ENCODE data around the gene LTC4S.
"Not testable (repeated sequence)": the region's sequence is repeated elsewhere in the genome, so short reads cannot be mapped to it uniquely, and the experiment has no call there.

The LTC4S gene

DNA sequence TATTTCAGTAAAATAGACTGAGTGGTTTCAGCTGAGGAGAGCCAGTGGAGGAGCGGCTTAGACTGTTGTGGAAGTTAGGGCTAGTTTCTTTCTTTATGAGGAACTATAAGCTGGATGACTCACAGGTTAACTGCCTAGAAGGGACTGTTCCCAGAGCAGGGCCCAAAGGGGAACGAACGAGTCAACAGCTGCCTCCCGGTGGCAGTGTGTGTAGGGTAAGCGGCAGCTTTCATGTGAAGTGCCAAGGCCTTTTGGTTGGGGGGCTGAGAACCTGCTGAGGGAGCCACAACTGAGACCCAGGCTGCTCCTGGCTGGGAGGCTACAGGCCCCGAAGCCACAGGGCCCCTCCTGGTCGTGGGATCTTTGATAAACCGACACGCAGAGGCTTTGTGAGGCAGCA is 33.9 kb downstream of the LTC4S start:
- DNase-seq, result no peak

- no peak for DNase-seq
Observed at GRCh38 chr5:179828756-179829421, 35.1 kb downstream of the LTC4S start.

DNA sequence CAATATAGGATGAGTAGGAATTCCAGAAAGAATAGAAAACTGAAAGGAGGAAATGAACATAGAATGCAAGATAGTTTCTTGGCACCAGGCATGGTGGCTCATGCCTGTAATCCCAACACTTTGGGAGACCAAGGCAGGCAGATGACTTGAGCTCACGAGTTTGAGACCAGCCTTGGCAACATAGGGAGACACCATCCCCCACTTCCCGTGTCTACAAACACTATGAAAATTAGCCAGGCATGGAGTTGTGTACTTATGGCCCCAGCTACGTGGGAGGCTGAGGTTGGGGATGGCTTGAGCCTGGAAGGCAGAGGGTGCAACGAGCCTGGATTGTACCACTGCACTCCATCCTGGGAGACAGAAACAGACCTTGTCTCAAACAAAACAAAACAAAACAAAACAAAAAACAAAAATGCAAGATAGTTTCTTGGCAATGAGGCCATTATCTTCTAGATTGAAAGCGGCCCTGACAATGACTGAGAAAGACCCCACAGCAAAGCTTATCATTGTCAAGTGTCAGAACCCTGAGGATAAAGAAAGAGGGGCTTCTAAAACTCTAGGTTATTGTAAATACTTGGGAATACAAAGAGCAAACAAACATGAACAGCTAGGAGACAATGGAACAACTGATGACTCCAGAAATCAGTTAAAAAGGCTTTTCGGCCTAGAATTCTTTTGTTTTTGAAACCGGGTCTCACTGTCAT is 36.1 kb downstream of the LTC4S start:
- no peak for DNase-seq

- no peak for DNase-seq
Observed at GRCh38 chr5:179830818-179831468, 37.2 kb downstream of the LTC4S start.

GRCh38 chr5:179832039-179832745 is 38.4 kb downstream of the LTC4S start:
- DNase-seq, result no peak

DNA sequence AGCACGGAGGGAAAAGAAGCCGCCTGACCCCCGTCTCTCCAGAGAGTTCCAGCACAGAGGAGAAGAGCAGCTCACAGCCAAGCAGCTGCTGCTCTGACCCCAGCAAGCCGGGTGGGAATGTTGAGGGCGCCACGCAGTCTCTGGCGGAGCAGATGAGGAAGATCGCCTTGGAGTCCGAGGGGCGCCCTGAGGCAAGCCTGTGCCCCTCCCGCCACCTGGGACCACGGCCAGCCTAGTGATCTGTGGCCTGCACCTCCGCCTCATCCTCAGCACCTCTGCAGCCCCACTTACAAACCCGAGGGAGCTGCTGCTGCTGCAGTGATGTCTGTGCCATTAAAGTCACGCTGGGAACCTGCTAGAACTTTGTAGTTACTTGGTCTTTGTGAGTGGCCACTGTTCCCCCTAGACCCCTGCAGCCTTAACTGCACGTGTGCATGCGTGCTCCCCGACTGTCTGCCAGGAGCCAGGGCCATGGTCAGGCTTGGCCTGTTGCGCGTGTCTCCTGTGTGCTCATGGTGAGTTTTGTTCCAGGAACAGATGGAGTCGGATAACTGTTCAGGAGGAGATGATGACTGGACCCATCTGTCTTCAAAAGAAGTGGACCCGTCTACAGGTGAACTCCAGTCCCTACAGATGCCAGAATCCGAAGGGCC is 39.4 kb downstream of the LTC4S start:
- DNase-seq, result no peak

GRCh38 chr5:179833709-179834070 is 39.9 kb downstream of the LTC4S start:
- DNase-seq, result no peak

DNA sequence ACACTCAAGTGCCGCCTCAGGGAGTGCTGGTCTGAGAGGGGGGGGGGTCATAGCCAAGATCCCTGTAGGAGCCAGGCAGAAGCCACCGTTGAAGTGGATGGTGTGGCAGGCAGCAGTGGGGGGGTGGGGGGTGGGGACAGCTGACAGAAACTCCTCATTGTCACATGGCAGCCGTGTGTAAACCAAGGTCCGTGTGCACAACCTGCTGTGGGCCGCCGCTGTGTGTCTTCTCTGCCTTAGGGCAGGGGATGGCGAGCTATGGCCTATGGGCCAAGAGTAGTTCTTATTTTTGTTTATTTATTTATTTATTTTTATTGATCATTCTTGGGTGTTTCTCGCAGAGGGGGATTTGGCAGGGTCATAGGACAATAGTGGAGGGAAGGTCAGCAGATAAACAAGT is 40.3 kb downstream of the LTC4S start:
- no peak for DNase-seq

- DNase-seq, result not testable (repeated sequence)
Observed at GRCh38 chr5:179834871-179835270, 41.1 kb downstream of the LTC4S start.

GRCh38 chr5:179836225-179837019 is 42.6 kb downstream of the LTC4S start:
- no peak for DNase-seq

DNA sequence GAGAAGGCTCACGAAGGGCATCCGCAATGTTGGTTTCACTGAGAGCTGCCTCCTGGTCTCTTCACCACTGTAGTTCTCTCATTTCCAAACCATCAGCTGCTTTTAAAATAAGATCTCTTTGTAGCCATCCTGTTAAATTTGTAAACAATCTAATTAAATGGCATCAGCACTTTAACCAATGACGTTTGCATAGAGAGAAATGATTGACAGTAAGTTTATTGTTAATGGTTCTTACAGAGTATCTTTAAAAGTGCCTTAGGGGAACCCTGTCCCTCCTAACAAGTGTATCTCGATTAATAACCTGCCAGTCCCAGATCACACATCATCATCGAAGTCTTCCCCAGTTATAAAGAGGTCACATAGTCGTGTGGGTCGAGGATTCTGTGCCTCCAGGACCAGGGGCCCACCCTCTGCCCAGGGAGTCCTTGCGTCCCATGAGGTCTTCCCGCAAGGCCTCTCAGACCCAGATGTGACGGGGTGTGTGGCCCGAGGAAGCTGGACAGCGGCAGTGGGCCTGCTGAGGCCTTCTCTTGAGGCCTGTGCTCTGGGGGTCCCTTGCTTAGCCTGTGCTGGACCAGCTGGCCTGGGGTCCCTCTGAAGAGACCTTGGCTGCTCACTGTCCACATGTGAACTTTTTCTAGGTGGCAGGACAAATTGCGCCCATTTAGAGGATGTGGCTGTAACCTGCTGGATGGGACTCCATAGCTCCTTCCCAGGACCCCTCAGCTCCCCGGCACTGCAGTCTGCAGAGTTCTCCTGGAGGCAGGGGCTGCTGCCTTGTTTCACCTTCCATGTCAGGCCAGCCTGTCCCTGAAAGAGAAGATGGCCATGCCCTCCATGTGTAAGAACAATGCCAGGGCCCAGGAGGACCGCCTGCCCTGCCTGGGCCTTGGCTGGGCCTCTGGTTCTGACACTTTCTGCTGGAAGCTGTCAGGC is 43.6 kb downstream of the LTC4S start:
- DNase-seq, result no peak

DNA sequence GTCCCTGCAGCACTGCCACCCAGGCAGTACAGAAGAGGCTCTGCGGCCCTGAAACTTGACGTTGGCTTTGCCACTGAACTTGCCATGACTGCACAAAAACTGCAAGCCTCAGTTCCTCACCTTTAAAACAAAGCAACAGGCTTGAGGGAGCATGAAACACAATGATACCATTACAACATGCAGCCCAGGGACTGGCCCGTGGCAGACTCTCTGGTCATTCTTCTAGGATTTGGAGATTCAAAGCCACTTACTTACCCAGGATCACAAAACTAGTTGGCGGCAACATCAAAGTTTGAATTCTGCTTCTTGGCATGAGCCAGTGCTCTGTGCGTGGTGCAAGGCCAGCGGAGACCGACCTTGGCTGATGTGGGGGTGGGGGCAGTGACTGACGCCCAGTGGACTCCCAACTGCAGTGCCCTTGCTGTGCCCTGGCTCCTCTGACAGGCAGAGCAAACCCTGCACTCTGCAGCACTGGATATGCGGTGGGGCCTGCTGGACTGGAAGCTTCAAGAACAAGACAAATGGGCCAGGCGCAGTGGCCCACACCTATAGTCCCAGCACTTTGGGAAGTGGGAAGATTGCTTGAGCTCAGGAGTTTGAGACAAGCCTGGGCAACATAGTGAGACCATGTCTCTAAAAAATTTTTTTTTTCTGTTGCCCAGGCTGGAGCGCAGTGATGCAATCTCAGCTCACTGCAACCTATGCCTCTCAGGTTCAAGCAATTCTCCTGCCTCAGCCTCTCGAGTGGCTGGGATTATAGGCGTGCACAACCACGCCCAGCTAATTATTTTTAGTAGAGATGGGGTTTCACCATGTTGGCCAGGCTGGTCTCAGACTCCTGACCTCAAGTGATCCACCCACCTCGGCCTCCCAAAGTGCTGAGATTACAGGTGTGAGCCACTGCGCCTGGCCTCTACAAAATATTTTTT is 45.8 kb downstream of the LTC4S start:
- DNase-seq, result no peak

GRCh38 chr5:179840321-179840720 is 46.5 kb downstream of the LTC4S start:
- DNase-seq, result no peak

- no peak for DNase-seq
Observed at GRCh38 chr5:179840766-179841165, 47.0 kb downstream of the LTC4S start.

DNA sequence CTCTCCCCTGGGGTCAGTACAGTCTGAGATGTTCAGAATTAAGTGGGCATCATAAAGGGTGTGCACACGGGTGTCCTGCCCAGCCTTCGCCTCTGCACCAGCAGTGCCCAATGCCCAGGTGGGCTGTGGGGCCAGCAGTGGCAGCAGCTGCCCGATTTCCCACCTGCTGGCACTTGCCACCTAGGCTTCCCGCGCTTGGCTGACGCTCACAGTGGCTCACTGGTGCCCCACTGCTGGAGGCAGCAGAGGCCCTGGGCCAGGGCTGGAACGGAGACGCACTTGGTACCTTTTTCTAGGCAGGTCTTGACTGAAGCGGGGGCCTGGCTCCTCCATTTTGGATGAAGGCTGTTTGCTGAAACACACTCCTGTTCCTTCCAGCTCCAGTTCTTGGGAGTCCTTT is 47.8 kb downstream of the LTC4S start:
- DNase-seq, result no peak

Data from NCI-H146 (cell line).